Uterus (tissue), 2 donors: ENCODE data around the gene DDC.

ENCODE experiments used
- POLR2A ChIP-seq, 2 donors: fragments of 450-650 bp; IDR thresholded peaks; one replicate each; pipeline ENCODE4 v1.6.1; 2016; ENCODE audit warnings: antibody characterized with exemption in 2 of 2, mild to moderate bottlenecking in 1 of 2, moderate library complexity in 1 of 2
- TF ChIP-seq, protein P1 (sequence below), 4 experiments: fragments of 200-600 bp in 2 of 4; fragments of 450-650 bp in 2 of 4; sonication (generic) in 2 of 4; IDR thresholded peaks; one replicate each; pipeline ENCODE4 v1.5.1; 2016 to 2019; ENCODE audit warnings: antibody characterized with exemption in 4 of 4, mild to moderate bottlenecking in 2 of 4, moderate library complexity in 1 of 4

DNA sequence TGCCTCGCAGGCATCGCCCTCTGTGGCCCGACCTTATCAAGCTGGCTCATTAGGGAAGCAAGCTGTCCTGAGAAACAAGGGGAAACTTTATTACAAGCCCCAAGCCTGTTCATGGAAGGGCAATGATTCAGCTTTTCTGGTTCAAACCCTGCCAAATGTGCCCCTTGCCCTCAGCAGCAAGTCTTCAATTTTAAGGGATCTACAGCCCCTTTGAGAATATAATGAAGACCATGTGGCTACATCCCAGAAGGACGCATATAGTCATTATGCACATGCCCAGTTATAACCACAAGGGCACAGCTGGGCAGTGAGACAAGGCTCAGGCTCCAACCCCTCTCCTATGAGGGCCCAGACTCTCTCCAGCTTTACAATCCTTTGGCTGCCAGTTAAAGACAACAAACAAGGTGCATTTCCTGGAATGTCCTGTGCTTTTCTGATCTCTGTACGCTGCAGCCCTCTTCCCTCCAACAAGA is 56.7 kb downstream of the DDC start:
- no peak for TF ChIP-seq POLR2A (IDR thresholded peaks at IDR 0.05)
- TF ChIP-seq, protein P1, sequence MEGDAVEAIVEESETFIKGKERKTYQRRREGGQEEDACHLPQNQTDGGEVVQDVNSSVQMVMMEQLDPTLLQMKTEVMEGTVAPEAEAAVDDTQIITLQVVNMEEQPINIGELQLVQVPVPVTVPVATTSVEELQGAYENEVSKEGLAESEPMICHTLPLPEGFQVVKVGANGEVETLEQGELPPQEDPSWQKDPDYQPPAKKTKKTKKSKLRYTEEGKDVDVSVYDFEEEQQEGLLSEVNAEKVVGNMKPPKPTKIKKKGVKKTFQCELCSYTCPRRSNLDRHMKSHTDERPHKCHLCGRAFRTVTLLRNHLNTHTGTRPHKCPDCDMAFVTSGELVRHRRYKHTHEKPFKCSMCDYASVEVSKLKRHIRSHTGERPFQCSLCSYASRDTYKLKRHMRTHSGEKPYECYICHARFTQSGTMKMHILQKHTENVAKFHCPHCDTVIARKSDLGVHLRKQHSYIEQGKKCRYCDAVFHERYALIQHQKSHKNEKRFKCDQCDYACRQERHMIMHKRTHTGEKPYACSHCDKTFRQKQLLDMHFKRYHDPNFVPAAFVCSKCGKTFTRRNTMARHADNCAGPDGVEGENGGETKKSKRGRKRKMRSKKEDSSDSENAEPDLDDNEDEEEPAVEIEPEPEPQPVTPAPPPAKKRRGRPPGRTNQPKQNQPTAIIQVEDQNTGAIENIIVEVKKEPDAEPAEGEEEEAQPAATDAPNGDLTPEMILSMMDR (IDR thresholded peaks at IDR 0.05): no peak
